HG03575 (cell line): ENCODE measurements around the gene SPOCK1.
"Not testable (repeated sequence)": the region's sequence is repeated elsewhere in the genome, so short reads cannot be mapped to it uniquely, and the experiment has no call there.

Source experiments
- ATAC-seq: cut with Tn5 transposase; IDR thresholded peaks from one replicate; pipeline ENCODE4 v1.9.1; 2021; ENCODE audit not compliant: unreplicated experiment, insufficient number of reproducible peaks, low FRiP score; ENCODE audit errors: extremely low read depth

SPOCK1 gene

GRCh38 chr5:137405393-137405792, 93.7 kb downstream of the SPOCK1 start:
- no peak for ATAC-seq

GRCh38 chr5:137403869-137404268, 95.3 kb downstream of the SPOCK1 start:
- no peak for ATAC-seq

- no peak for ATAC-seq
Observed at GRCh38 chr5:137402436-137403187, 96.5 kb downstream of the SPOCK1 start.

GRCh38 chr5:137401946-137402345, 97.2 kb downstream of the SPOCK1 start:
- ATAC-seq, result no peak

GRCh38 chr5:137400571-137400970, 98.6 kb downstream of the SPOCK1 start:
- no peak for ATAC-seq

GRCh38 chr5:137399911-137400310, 99.2 kb downstream of the SPOCK1 start:
- no peak for ATAC-seq

- no peak for ATAC-seq
Observed at GRCh38 chr5:137398751-137399150, 100.4 kb downstream of the SPOCK1 start.

- no peak for ATAC-seq
Observed at GRCh38 chr5:137398154-137398553, 101.0 kb downstream of the SPOCK1 start.

- no peak for ATAC-seq
Observed at GRCh38 chr5:137395011-137395755, 103.9 kb downstream of the SPOCK1 start.

- ATAC-seq, result no peak
Observed at GRCh38 chr5:137394380-137394779, 104.7 kb downstream of the SPOCK1 start.

- no peak for ATAC-seq
Observed at GRCh38 chr5:137393196-137393993, 105.7 kb downstream of the SPOCK1 start.

- ATAC-seq, result no peak
Observed at GRCh38 chr5:137392261-137392660, 106.9 kb downstream of the SPOCK1 start.

- ATAC-seq, result not testable (repeated sequence)
Observed at GRCh38 chr5:137391044-137391443, 108.1 kb downstream of the SPOCK1 start.

GRCh38 chr5:137389042-137389441, 110.1 kb downstream of the SPOCK1 start:
- no peak for ATAC-seq

GRCh38 chr5:137385064-137385463, 114.1 kb downstream of the SPOCK1 start:
- ATAC-seq, result no peak

- ATAC-seq, result no peak
Observed at GRCh38 chr5:137383909-137384308, 115.2 kb downstream of the SPOCK1 start.

GRCh38 chr5:137381555-137381954, 117.6 kb downstream of the SPOCK1 start:
- ATAC-seq, result no peak

- ATAC-seq, result no peak
Observed at GRCh38 chr5:137379555-137380286, 119.4 kb downstream of the SPOCK1 start.
